NAMALWA (cell line): ENCODE measurements around the gene SMIM27.
"Not testable (repeated sequence)": the region's sequence is repeated elsewhere in the genome, so short reads cannot be mapped to it uniquely, and the experiment has no call there.

Source experiments
- DNase-seq: peaks from one replicate; pipeline ENCODE4 v3.0.0-alpha.2; 2015; ENCODE audit warnings: low spot score

The SMIM27 gene

DNA sequence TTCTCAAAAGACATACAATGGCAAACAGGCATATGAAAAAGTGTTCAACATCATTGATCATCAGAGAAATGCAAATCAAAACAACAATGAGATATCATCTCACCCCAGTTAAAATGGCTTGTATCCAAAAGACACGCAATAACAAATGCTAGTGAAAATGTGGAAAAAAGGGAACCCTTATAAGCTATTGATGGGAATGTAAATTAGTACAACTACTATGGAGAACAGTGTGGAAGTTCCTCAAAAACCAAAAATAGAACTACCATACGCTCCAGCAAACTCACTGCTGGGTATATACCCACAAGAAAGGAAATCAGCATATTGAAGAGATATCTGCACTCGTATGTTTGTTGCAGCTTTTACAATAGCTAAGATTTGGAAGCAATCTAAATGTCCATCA, 46.9 kb downstream of the SMIM27 start:
- DNase-seq = not testable (repeated sequence)
